Endometrial microvascular endothelial cells (primary cell): ENCODE data around the gene SCNM1. TPM values are rescaled to one million over a fixed set of nuclear protein-coding genes. Genes with fewer than 3 reads are reported as not detected.

Source experiments
- in situ Hi-C: cut with HindIII; loops from 2 replicates; pipeline ENCODE4 v1.10.0; 2017; ENCODE audit warnings: low sequenced_read_pairs, low pct_unique_long_range_greater_than_20kb; ENCODE audit errors: inconsistent ontology term
- total RNA-seq: library from RNA; depleted of rRNA; stranded (reverse); fragments of >200 nt; gene quantifications from one replicate; pipeline ENCODE4 v1.2.3, GENCODE V29; 2015; ENCODE audit errors: inconsistent ontology term

SCNM1 gene
- total RNA-seq, 1 donor from 2014 or later = 34.4 TPM

- in situ Hi-C loops = no loop called here
Measured at GRCh38 chr1:151145304-151146071, 20.5 kb upstream of the SCNM1 start.

DNA sequence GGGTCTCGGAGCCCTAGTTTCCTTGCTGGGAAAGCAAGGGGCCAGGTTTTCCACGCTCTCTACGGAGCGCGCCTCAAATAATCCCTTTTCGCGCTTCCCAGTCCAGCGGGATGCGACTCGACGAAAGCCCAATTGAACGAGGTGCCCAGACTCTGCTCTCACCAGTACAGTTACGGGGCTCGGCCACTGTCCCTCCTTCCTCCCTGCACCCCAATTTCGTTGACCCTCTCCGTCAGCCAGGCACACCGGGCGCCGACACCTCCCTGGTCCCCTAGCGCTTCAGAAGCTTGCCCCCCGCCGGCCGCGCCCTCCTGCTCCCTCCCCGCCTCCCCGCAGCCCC, 19.9 kb upstream of the SCNM1 start:
- in situ Hi-C loops = no loop called here

- in situ Hi-C loops = no loop called here
Measured at GRCh38 chr1:151146412-151147131, 19.4 kb upstream of the SCNM1 start, which contains the start of gene SEMA6C. Gene SEMA6C, minus strand, starts transcription at chr1:151146631. Its CDS starts 4,010 bp downstream, at chr1:151142621.

DNA sequence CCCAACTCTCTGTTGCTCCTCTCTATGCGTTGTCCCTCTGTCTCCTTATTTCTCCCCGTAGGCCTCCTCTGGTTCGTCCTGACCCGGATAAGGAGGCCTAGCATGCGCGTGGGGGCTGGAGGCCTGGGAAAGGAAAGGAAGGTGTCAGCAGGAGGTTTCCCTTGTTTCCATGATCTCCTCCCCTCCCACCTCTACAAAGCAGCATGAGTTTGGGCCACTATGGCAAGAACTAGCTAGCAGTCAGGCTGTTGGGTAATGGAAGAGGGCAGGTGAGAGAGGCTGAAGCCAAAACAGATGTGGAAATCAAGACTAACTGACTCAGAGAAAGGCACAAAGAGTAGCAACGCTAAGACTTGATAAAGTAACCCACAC, 18.8 kb upstream of the SCNM1 start:
- in situ Hi-C loops = no loop called here

DNA sequence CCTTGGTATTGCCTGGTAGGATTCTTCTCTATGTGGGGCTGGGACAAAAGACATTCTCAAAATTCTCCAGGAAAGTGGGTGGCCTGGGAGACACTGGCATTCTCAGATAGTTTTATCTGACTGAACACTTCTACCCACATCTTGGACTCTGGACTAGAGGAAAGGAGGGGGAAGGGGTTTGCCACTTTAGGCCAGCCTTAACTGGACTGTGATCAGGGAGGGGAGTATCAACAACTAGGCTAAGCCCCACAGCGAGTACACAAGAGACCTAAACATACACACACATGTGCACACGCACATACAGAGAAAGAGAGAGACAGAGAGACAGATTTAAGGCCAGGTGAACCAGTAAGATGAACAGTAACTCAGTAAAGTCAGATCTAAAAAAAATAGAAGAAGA, 18.3 kb upstream of the SCNM1 start:
- in situ Hi-C loops = no loop called here

GRCh38 chr1:151156515-151156819, 9.5 kb upstream of the SCNM1 start, which contains the start of gene TNFAIP8L2:
Gene TNFAIP8L2, plus strand, starts transcription at chr1:151156649. Its CDS starts 2,049 bp downstream, at chr1:151158698.
- in situ Hi-C loops = no loop called here

DNA sequence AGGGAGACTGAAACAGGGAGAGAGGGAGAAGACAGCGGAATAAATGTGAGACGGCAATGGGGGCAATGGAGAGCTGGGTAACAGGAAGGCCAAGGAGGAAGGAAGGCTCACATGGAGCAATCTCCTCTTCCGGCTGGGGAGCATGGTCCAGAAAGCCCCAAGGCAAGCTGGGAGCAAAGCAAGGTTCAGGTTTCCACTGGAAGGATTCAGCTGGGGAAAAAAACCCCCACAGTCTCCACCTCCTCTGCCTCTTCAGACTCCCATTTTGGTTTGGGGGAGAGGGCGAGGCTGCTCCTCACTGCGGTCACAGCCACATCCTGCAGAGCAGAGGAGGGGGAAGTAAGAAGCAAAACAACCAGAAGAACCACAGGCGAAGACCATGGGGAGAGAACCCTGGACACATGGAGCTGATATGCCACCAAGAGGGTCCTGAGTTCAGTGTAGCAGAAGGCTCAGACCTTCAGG, 8.8 kb upstream of the SCNM1 start:
- in situ Hi-C loops = no loop called here

GRCh38 chr1:151158326-151158725, 7.6 kb upstream of the SCNM1 start:
- in situ Hi-C loops = no loop called here

- in situ Hi-C loops = no loop called here
Measured at GRCh38 chr1:151158751-151159251, 7.1 kb upstream of the SCNM1 start.

- in situ Hi-C loops = no loop called here
Measured at GRCh38 chr1:151159373-151159772, 6.6 kb upstream of the SCNM1 start.

DNA sequence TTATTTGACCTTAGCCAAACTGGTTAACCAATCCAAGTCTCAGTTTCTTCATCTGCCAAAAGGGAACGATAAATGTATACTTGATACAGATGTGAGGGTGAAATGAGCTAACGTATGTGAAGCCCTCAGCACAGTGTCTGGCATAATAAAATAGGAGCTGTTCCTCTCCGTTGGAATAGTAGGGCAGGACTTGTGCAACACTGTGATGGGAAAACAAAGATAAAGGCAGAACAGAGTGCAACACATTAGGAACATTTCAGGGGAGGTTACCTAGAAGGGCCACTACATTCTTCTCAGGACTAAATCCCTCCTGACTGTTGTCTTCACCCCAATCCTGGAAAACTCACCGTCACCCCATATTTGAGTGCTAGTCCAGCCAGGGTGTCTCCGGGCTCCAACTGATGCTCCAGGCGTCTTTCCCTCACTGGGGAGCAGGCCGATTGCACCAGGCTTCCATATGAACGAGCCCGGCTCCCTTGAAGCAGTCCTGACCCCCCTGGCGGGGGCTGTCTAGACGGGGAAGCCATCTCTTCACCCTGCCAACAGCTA, 1.1 kb upstream of the SCNM1 start:
- in situ Hi-C loops = no loop called here

GRCh38 chr1:151165281-151165737, 635 bp upstream of the SCNM1 start:
- in situ Hi-C loops = no loop called here

DNA sequence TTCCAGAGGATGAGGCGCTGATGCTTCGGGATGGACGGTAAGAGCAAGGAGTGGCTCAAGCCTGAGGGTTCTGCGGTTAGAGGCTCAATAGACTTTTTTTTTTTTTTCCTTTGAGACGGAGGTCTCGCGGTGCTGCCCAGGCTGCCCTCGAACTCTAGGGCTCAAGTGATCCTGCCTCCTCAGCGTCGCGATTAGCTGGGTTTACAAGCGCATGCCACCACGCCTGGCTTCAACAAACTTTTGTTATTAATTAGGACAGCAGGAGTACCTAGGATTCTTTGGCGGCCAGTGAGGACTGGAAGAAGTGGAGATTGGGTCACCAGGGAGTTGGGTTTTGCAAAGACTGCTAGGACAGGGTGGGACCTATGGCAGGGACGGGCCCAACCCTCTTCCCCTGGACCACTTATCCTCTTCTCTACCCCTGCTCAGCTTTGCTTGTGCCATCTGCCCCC, 587 bp downstream of the SCNM1 start:
- in situ Hi-C loops = no loop called here

DNA sequence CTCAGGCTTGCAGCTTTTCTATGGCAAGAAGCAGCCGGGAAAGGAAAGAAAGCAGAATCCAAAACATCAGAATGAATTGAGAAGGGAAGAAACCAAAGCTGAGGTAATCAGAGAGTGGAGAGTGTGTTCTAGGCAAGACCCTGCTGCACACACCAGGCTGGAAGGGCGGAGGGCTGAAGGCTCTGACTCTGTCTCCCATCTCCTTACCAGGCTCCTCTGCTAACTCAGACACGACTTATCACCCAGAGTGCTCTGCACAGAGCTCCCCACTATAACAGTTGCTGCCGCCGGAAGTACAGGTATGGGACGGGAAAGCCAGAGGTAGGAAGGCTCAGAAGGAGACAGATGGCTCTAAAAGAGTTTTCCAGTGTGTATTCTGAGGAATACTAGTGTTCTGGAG, 1.2 kb downstream of the SCNM1 start:
- in situ Hi-C loops = no loop called here

DNA sequence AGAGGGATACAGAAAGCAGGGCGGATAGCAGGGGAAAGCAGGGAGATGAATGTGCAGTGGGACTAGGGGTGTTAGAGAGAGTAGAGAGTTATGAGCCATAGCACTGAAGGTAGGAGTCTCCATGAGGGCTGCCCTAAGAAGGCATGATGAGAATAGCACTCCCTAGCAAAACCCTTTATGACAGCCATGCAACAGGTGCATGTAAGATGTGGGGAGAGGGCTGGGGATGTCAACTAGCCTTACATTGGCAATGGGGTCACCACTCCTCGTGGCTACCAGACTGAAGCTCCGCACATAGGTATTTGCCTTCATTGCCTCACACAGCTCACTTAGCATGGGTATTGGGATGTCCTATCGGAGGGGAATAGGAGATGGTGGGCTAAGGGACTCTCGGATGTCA, 5.2 kb downstream of the SCNM1 start:
- in situ Hi-C loops = no loop called here

DNA sequence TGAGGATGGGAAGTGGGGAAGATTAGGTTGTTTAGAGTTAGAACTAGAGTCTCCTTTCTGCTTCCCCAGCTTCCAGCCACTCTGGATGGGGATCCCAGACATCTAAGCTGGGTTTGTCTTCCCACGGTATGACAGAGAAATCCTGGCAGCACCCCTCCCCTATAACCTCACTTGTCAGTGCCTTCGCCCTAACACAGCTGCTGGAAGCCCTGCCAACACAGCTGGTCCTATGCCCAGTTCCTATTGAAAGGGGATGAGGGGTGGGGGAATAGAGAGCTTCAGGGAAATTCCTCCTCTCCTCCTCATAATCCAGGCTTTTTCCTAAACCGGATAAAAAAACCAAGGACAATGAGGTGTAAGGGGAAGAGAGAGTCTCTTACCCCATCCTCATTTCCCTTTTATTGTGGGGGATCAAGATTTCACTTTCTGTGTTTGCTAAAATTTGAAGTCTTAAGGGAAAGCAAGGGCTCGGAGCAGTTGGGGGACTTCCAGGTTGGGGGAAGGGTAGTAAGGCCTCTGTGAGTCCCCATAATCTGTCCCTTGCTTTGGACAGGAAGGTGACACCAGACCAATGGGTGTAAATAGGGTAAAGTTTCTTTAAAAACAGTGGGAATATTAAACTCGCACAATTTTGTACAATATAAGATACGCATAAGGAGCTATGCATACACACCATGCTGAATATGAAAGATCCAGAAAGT, 9.2 kb downstream of the SCNM1 start:
- in situ Hi-C loops = no loop called here

- in situ Hi-C loops = no loop called here
Measured at GRCh38 chr1:151175863-151176262, 9.9 kb downstream of the SCNM1 start, which contains the start of gene TMOD4. Gene TMOD4, minus strand, starts transcription at chr1:151175981. Its CDS starts 1,106 bp downstream, at chr1:151174875.

- in situ Hi-C loops = no loop called here
Measured at GRCh38 chr1:151176514-151177045, 10.6 kb downstream of the SCNM1 start.

DNA sequence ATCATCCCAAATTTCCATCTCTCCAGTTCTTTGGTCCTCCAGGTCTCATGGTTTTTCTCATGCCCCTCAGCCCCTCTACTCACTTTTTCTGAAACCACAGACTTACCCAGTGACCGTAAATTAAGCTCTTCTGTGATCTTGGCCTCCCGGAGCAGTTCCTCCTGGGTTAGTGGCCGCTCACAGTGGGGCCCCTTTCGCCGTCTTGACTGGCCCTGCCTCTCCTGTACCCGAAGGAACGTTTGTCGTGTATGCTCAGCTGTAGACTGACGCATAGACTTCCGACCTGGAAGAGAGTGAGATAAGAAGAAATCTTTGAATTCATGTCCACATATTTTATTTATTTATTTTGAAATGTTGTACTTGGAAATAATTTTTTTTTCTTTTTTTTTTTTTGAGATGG, 18.3 kb downstream of the SCNM1 start:
- in situ Hi-C loops = no loop called here
